Putamen (tissue), 1 donor: ENCODE results near the gene LIN37.
"Not testable (repeated sequence)": the region's sequence is repeated elsewhere in the genome, so short reads cannot be mapped to it uniquely, and the experiment has no call there.

Source experiments
- DNase-seq: peaks from one replicate; pipeline ENCODE4 v3.0.0-alpha.2; 2016; ENCODE audit warnings: low spot score

The LIN37 gene

GRCh38 chr19:35719402-35720162 lies 28.8 kb upstream of the LIN37 start:
- no peak for DNase-seq

GRCh38 chr19:35720163-35720524 lies 28.2 kb upstream of the LIN37 start:
- no peak for DNase-seq

DNA sequence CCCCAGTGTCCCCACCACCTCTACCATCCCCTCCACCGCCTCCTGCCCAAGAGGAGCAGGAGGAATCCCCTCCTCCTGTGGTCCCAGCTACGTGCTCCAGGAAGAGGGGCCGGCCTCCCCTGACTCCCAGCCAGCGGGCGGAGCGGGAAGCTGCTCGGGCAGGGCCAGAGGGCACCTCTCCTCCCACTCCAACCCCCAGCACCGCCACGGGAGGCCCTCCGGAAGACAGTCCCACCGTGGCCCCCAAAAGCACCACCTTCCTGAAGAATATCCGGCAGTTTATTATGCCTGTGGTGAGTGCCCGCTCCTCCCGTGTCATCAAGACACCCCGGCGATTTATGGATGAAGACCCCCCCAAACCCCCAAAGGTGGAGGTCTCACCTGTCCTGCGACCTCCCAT lies 27.7 kb upstream of the LIN37 start:
- no peak for DNase-seq

DNA sequence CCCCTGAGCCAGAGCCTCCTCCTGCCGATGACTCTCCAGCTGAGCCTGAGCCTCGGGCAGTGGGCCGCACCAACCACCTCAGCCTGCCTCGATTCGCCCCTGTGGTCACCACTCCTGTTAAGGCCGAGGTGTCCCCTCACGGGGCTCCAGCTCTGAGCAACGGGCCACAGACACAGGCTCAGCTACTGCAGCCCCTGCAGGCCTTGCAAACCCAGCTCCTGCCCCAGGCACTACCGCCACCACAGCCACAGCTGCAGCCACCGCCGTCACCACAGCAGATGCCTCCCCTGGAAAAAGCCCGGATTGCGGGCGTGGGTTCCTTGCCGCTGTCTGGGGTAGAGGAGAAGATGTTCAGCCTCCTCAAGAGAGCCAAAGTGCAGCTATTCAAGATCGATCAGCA lies 27.0 kb upstream of the LIN37 start:
- no peak for DNase-seq

DNA sequence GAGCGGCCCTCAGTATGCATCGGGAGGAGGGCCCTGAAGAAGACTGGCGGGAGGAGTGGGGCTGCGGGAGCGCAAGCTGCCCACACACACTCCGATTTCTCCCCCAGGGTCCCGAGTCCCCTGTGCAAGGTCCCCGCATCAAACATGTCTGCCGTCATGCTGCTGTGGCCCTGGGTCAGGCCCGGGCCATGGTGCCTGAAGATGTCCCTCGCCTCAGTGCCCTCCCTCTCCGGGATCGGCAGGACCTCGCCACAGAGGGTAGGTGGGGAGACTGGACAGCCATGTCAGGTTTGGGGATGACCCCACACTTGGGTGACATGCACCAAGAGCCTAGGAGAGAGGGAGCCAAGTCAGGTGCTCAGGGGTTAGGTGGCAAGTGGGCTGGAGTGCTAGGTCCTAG lies 25.9 kb upstream of the LIN37 start:
- no peak for DNase-seq

GRCh38 chr19:35722897-35723296 lies 25.5 kb upstream of the LIN37 start:
- no peak for DNase-seq

DNA sequence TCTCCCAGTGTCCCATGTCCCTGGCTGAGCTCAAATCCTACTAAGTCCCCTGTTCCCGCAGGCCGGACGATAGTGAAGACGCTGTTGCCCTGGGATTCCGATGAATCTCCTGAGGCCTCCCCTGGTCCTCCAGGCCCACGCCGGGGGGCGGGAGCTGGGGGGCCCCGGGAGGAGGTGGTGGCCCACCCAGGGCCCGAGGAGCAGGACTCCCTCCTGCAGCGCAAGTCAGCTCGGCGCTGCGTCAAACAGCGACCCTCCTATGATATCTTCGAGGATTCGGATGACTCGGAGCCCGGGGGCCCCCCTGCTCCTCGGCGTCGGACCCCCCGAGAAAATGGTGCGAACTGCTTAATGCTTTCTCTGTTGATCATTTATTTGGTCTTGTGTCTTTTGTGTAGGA lies 24.7 kb upstream of the LIN37 start:
- no peak for DNase-seq

DNA sequence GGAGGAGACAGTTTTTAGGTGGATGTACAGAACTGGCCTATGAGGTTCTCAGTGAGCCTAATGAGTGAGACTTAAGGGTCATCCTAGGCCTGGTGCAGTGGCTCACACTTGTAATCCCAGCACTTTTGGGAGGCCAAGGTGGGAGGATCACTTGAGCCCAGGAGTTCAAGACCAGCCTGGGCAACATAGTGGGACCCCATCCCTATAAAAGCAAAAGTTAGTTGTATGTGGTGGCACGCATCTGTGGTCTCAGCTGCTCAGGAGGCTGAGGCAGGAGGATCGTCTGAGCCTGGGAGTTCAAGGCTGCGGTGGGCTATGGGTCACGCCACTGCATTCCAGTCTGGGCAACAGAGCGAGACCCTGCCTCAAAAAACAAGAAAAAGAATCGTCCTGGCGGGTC lies 24.2 kb upstream of the LIN37 start:
- DNase-seq, result not testable (repeated sequence)

DNA sequence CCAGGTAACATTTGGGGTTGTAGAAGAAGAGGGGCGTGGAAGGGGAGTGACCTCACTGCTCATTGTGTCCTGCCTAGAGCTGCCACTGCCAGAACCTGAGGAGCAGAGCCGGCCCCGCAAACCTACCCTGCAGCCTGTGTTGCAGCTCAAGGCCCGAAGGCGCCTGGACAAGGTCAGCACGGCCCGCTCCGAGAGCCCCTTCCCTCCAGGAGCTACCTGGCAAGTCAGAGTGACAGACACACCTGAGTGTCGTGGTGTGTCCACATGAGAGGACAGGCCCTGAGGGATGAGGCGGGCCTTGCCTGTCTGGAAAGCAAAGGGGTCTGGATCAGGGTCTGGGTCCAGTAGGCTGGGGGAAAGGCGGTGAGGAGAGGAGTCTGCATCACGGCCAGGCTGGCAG lies 23.8 kb upstream of the LIN37 start:
- DNase-seq, result no peak

- no peak for DNase-seq
These were observed 23.0 kb upstream of the LIN37 start for GRCh38 chr19:35725216-35725861.

GRCh38 chr19:35727053-35727955 lies 21.1 kb upstream of the LIN37 start:
- DNase-seq, result no peak

DNA sequence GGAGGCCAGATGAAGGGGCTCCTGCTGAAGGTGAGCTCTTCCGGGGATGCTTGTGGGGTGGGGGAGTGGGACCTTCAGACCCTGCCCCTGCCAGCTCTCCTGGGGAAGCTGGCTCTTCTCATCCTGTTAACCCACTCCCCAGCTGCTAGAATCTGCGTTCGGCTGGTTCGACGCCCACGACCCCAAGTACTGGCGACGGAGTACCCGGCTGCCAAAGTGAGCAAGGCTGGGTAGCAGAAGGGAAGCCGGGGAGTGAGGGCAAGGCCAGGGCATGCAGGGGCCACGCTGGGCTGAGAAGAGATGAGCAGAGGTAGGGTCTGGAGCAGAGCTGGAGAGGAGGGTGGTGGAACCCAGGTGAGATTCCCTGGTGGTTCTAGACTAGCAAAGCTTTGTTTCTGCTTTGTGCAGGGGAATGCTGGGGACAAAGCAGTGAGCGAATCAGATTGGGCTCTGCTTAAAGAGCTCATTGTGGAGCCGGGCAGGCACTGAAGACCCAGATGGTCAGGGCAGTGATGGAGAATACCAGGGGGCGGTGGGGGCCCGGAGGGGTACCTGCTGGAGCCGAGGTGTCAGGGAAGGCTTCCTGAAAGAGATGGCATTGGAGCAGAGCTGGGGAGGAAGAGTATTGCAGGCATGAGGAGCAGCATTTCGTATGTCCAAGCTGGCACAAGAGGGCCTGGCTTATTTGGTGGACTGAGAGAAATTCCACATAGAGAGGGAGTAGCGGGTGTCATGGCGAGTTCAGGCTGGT lies 20.2 kb upstream of the LIN37 start:
- no peak for DNase-seq

GRCh38 chr19:35729021-35729420 lies 19.4 kb upstream of the LIN37 start:
- no peak for DNase-seq

GRCh38 chr19:35729763-35730162 lies 18.6 kb upstream of the LIN37 start:
- no peak for DNase-seq

- no peak for DNase-seq
These were observed 18.1 kb upstream of the LIN37 start for GRCh38 chr19:35730326-35730725.

DNA sequence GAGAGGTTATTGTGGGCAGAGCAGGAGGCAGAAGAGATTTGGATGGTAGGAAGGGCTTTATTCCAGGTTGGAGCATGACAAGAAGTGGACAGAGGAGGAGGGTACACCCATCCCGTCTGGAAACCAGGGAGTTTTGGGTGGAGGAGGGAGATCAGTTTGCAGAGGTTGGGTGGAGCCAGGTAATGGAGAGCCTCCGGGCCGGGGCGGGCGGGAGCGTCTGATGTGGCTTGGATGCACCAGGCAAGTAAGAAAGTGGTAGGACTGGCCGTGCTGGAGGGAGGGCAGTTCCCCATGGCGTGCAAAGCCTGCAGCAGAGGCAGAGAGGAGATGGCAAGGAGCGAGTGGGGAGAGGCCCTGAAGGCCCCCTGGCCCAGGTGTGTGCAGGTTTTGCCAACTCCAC lies 17.0 kb upstream of the LIN37 start:
- DNase-seq, result no peak

DNA sequence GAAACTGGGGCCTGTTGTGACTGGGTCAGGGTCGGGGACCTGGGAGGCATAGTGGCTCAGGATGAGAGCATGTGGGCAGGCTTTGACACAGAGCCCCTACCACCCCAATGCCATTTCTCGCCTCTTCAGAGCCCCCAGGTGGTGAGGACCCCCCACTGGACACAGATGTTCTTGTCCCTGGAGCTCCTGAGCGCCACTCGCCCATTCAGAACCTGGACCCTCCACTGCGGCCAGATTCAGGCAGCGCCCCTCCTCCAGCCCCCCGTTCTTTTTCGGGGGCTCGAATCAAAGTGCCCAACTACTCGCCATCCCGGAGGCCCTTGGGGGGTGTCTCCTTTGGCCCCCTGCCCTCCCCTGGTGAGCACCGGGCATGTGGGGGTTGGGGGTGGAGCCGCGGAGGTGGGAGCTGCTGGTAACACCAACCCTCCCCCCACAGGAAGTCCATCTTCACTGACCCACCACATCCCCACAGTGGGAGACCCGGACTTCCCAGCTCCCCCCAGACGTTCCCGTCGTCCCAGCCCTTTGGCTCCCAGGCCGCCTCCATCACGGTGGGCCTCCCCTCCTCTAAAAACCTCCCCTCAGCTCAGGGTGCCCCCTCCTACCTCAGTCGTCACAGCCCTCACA lies 16.5 kb upstream of the LIN37 start:
- DNase-seq, result no peak

DNA sequence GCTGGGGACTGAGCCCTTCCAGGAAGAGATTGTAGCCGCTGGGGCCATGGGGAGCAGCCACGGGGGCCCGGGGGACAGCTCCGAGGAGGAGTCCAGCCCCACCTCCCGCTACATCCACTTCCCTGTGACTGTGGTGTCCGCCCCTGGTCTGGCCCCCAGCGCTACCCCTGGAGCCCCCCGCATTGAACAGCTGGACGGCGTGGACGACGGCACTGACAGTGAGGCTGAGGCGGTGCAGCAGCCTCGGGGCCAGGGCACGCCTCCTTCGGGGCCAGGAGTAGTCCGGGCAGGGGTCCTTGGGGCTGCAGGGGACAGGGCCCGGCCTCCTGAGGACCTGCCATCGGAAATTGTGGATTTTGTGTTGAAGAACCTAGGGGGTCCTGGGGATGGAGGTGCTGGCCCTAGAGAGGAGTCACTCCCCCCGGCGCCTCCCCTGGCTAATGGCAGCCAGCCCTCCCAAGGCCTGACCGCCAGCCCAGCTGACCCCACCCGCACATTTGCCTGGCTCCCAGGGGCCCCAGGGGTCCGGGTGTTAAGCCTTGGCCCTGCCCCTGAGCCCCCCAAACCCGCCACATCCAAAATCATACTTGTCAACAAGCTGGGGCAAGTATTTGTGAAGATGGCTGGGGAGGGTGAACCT lies 15.7 kb upstream of the LIN37 start:
- no peak for DNase-seq

DNA sequence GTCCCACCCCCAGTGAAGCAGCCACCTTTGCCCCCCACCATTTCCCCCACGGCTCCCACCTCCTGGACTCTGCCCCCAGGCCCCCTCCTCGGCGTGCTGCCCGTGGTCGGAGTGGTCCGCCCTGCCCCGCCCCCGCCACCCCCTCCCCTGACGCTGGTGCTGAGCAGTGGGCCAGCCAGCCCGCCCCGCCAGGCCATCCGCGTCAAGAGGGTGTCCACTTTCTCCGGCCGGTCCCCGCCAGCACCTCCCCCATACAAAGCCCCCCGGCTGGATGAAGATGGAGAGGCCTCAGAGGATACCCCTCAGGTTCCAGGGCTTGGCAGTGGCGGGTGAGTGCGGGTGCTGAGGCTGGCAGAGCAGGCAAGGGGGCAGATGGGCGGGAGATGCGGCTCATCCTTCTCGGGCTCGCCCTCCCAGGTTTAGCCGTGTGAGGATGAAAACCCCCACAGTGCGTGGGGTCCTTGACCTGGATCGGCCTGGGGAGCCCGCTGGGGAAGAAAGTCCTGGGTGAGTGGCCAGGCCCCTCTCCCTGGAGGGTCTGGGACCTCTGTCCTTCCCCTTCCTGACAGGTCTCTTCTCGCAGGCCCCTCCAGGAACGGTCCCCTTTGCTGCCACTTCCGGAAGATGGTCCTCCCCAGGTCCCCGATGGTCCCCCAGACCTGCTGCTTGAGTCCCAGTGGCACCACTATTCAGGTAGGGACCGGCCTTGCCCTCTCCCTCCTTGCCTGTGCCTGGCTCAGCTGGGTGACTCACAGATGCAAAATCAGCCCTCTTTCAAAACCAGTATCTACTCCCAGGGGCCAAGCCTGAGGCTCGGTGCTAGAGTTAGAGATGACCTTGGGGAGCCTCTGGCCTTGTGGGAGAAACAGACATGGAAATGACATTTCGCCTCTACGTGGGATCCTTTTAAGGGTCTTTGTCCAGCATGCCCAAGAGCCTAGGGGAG lies 14.9 kb upstream of the LIN37 start:
- DNase-seq, result no peak

DNA sequence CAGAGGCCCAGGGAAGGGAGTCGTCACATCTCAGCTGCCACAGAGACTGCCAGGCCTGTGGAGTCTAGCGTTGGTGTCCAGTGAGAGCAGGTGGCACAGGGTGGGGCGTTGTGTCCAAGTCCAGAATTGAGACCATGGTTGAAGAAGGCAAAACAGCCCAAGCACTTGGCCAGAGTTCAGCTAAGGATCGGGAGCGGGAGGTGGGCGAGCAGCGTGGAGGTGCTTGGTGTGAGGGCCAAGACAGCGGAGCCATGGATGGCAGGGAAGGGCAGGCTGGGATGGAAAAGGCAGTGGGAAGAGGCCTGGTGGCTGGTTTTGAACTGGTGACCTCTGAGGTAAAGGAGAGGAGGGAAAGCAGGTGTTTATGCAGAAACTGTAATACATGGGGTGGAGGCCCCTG lies 14.1 kb upstream of the LIN37 start:
- no peak for DNase-seq
